Measurements from ENCODE around the gene GKN1. TPM values are rescaled to one million over a fixed set of nuclear protein-coding genes. Genes with fewer than 3 reads are reported as not detected.

GKN1 gene
- polyA plus RNA-seq, 1 donor from 2014 or later, result not detected

DNA sequence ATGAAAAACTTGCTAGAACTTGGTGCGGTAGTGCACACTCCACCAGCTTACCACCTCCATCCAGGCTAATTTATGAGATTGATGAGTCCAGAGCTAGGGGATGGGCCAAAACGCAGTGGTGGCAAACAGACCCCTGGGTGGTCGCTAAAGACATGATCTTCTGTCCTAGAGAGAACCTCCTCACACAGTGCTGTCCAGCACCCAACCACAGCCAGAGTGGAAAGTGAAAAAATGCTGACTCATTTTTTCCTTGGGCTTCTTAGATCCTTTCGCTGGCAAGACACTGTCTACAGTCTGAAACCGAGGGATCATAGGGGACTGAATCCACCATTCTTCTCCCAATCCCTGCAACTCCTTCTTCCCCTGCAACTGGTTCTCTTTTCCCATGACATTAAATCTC, 42.6 kb downstream of the GKN1 start:
- TF ChIP-seq EP300 (conservative IDR thresholded peaks at IDR 0.05; ENCODE audit: poor library complexity, severe bottlenecking), result no peak
- TF ChIP-seq, protein P1, sequence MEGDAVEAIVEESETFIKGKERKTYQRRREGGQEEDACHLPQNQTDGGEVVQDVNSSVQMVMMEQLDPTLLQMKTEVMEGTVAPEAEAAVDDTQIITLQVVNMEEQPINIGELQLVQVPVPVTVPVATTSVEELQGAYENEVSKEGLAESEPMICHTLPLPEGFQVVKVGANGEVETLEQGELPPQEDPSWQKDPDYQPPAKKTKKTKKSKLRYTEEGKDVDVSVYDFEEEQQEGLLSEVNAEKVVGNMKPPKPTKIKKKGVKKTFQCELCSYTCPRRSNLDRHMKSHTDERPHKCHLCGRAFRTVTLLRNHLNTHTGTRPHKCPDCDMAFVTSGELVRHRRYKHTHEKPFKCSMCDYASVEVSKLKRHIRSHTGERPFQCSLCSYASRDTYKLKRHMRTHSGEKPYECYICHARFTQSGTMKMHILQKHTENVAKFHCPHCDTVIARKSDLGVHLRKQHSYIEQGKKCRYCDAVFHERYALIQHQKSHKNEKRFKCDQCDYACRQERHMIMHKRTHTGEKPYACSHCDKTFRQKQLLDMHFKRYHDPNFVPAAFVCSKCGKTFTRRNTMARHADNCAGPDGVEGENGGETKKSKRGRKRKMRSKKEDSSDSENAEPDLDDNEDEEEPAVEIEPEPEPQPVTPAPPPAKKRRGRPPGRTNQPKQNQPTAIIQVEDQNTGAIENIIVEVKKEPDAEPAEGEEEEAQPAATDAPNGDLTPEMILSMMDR (IDR thresholded peaks at IDR 0.05; ENCODE audit: poor library complexity, severe bottlenecking), result no peak
- no peak for TF ChIP-seq POLR2AphosphoS5 (IDR thresholded peaks at IDR 0.05)
- no peak for TF ChIP-seq RAD21 (conservative IDR thresholded peaks at IDR 0.05)
- TF ChIP-seq SMC3 (conservative IDR thresholded peaks at IDR 0.05; ENCODE audit: poor library complexity), result no peak
- TF ChIP-seq TAF1 (IDR thresholded peaks at IDR 0.05; ENCODE audit: low read depth), result no peak
- no peak for TF ChIP-seq EZH2 (IDR thresholded peaks at IDR 0.05; ENCODE audit: borderline replicate concordance, insufficient read depth, low read length, poor library complexity, severe bottlenecking)
- no peak for TF ChIP-seq MXI1 (conservative IDR thresholded peaks at IDR 0.05; ENCODE audit: poor library complexity, severe bottlenecking)
- TF ChIP-seq, protein P2, sequence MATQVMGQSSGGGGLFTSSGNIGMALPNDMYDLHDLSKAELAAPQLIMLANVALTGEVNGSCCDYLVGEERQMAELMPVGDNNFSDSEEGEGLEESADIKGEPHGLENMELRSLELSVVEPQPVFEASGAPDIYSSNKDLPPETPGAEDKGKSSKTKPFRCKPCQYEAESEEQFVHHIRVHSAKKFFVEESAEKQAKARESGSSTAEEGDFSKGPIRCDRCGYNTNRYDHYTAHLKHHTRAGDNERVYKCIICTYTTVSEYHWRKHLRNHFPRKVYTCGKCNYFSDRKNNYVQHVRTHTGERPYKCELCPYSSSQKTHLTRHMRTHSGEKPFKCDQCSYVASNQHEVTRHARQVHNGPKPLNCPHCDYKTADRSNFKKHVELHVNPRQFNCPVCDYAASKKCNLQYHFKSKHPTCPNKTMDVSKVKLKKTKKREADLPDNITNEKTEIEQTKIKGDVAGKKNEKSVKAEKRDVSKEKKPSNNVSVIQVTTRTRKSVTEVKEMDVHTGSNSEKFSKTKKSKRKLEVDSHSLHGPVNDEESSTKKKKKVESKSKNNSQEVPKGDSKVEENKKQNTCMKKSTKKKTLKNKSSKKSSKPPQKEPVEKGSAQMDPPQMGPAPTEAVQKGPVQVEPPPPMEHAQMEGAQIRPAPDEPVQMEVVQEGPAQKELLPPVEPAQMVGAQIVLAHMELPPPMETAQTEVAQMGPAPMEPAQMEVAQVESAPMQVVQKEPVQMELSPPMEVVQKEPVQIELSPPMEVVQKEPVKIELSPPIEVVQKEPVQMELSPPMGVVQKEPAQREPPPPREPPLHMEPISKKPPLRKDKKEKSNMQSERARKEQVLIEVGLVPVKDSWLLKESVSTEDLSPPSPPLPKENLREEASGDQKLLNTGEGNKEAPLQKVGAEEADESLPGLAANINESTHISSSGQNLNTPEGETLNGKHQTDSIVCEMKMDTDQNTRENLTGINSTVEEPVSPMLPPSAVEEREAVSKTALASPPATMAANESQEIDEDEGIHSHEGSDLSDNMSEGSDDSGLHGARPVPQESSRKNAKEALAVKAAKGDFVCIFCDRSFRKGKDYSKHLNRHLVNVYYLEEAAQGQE (IDR thresholded peaks at IDR 0.05; ENCODE audit: borderline replicate concordance), result no peak
- no peaks in the 10 kb centered on the region for H3K36me3 ChIP-seq (ENCODE audit: insufficient read depth, low read length)
- no peak overlapping the region for H3K4me2 ChIP-seq (ENCODE audit: low read length)
- H3K27me3 ChIP-seq (ENCODE audit: insufficient read depth, low read depth, low read length), result no peaks in the 10 kb centered on the region
- no peaks in the 10 kb centered on the region for H3F3A ChIP-seq (ENCODE audit: insufficient read depth, low read length, poor library complexity, severe bottlenecking)
- H3K9me3 ChIP-seq (ENCODE audit: low read length), result no peaks in the 10 kb centered on the region
- no peaks in the 10 kb centered on the region for H4K20me1 ChIP-seq (ENCODE audit: insufficient read depth)
- H3K4me3 ChIP-seq (ENCODE audit: low read length), result peak overlapping the region; percentile 94
- H3K27ac ChIP-seq (ENCODE audit: low read length), result no peak overlapping the region
- H3K9ac ChIP-seq (ENCODE audit: low read length), result no peak overlapping the region
- H2AFZ ChIP-seq (ENCODE audit: low read depth, low read length), result no peak overlapping the region
- no peaks in the 10 kb centered on the region for H3K9me2 ChIP-seq (ENCODE audit: insufficient read depth, low read length)
- peaks cover 70% of the 10 kb centered on the region for H3K79me2 ChIP-seq (replicated peaks; ENCODE audit: insufficient read depth, low read length)

DNA sequence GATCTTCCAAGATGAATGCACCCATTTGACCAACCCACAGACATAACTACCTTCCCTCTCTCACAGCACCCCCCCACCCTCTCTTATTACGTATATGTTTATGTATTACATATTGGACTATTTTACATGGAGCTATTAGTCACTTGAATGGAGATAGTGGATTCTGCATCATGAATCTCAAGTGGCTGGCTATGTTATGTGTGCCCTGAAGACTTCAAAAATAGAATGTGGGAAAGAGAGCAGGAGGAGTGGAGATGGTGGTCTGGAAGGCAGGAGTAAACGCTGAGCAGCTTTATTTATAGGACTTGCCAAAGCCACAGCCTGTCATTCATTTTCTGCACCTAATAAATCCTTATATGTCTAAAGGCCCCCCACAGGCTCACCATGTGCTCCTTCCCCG, 43.4 kb downstream of the GKN1 start:
- no peak overlapping the region for H3K9ac ChIP-seq (ENCODE audit: low read length)
- TF ChIP-seq RAD21 (conservative IDR thresholded peaks at IDR 0.05) (no peak), SMC3 (conservative IDR thresholded peaks at IDR 0.05; ENCODE audit: poor library complexity) (no peak), EZH2 (IDR thresholded peaks at IDR 0.05; ENCODE audit: borderline replicate concordance, insufficient read depth, low read length, poor library complexity, severe bottlenecking) (no peak), EP300 (conservative IDR thresholded peaks at IDR 0.05; ENCODE audit: poor library complexity, severe bottlenecking) (no peak)
- H3K4me3 ChIP-seq (ENCODE audit: low read length), result no peak overlapping the region
- no peaks in the 10 kb centered on the region for H3K36me3 ChIP-seq (ENCODE audit: insufficient read depth, low read length)
- H3K27me3 ChIP-seq (ENCODE audit: insufficient read depth, low read depth, low read length), result no peaks in the 10 kb centered on the region
- H2AFZ ChIP-seq (ENCODE audit: low read depth, low read length), result no peak overlapping the region
- H3K4me2 ChIP-seq (ENCODE audit: low read length), result no peak overlapping the region
- peaks cover 78% of the 10 kb centered on the region for H3K79me2 ChIP-seq (replicated peaks; ENCODE audit: insufficient read depth, low read length)
- H3K9me3 ChIP-seq (ENCODE audit: low read length), result no peaks in the 10 kb centered on the region
- no peak overlapping the region for H3K27ac ChIP-seq (ENCODE audit: low read length)
- H3K9me2 ChIP-seq (ENCODE audit: insufficient read depth, low read length), result no peaks in the 10 kb centered on the region
- no peaks in the 10 kb centered on the region for H4K20me1 ChIP-seq (ENCODE audit: insufficient read depth)
- H3F3A ChIP-seq (ENCODE audit: insufficient read depth, low read length, poor library complexity, severe bottlenecking), result no peaks in the 10 kb centered on the region
